ENCODE data around the gene CHERP.
A peak's percentile ranks its signal among the peaks of the same experiment; 100 is the strongest.

GRCh38 chr19:16495982-16496612, 46.1 kb downstream of the CHERP start, which contains the start of the genes C19orf44 and CALR3:
- no peak for TF ChIP-seq CTCF (conservative IDR thresholded peaks at IDR 0.05; ENCODE audit: low read depth in 2 of 2)
- peak; percentile 91 for TF ChIP-seq POLR2AphosphoS5 (IDR thresholded peaks at IDR 0.05; ENCODE audit: low read depth)
- no peak for TF ChIP-seq EZH2phosphoT487 (IDR thresholded peaks at IDR 0.05; ENCODE audit: unreplicated experiment)
- no peak for TF ChIP-seq EZH2 (IDR thresholded peaks at IDR 0.05; ENCODE audit: low read depth, unreplicated experiment)
- no peak for TF ChIP-seq ZNF331 (CRISPR knock-in tag; IDR thresholded peaks at IDR 0.05; ENCODE audit: low read depth)
- peak; percentile 100 for TF ChIP-seq ETS1 (IDR thresholded peaks at IDR 0.05)
- TF ChIP-seq JUNB (IDR thresholded peaks at IDR 0.05; ENCODE audit: unreplicated experiment), result no peak
- TF ChIP-seq CREB1 (CRISPR knock-in tag; IDR thresholded peaks at IDR 0.05; ENCODE audit: low read depth), result peak; percentile 80
- no peak for TF ChIP-seq REST (IDR thresholded peaks at IDR 0.05; ENCODE audit: unreplicated experiment)
- TF ChIP-seq NANOG (IDR thresholded peaks at IDR 0.05; ENCODE audit: borderline replicate concordance), result no peak; the same call in 1 of the 2 replicates
- no peak for TF ChIP-seq STAT1 (IDR thresholded peaks at IDR 0.05; ENCODE audit: unreplicated experiment)

Measured in GM23338 (cell line).